HFF-Myc (cell line): ENCODE results near the gene CLASRP.
A peak's percentile ranks its signal among the peaks of the same experiment; 100 is the strongest.

ENCODE experiments used
- DNase-seq: peaks from one replicate; pipeline ENCODE4 v3.0.0-alpha.2; 2011; ENCODE audit warnings: low read depth; ENCODE audit errors: extremely low read depth
- H3K4me3 ChIP-seq: replicated peaks from 2 replicates; pipeline ENCODE4 v1.5.1; 2011; ENCODE audit warnings: low read depth, mild to moderate bottlenecking, control low read depth, low read length
- TF ChIP-seq, protein P1 (sequence below): IDR thresholded peaks from 2 replicates; pipeline ENCODE4 v1.5.1; 2012; ENCODE audit warnings: mild to moderate bottlenecking, low read depth, low read length, control low read depth; ENCODE audit errors: missing control alignments

Gene CLASRP

DNA sequence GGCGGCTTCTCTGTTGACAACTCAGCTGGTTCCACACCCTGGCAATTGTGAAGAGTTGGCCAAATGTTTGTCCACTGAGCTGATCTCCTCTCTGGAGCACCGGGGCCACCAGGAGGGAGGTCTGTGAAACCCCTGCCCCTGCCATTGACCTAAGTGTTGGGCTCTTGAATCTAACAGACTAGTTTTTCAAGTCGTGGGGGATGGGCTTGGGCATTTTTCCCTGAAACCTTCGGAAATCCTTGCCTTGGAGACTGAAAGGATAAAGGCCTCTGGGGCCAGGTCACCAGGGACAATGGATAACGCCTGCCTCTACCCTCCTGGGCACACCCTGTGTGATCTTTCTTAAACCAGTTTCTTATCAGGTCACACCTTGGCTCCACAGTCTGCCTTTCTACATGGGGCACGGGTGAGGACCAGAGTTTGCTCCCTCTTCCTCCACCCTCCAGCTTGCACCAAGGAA is 41.1 kb downstream of the CLASRP start:
- TF ChIP-seq, protein P1, sequence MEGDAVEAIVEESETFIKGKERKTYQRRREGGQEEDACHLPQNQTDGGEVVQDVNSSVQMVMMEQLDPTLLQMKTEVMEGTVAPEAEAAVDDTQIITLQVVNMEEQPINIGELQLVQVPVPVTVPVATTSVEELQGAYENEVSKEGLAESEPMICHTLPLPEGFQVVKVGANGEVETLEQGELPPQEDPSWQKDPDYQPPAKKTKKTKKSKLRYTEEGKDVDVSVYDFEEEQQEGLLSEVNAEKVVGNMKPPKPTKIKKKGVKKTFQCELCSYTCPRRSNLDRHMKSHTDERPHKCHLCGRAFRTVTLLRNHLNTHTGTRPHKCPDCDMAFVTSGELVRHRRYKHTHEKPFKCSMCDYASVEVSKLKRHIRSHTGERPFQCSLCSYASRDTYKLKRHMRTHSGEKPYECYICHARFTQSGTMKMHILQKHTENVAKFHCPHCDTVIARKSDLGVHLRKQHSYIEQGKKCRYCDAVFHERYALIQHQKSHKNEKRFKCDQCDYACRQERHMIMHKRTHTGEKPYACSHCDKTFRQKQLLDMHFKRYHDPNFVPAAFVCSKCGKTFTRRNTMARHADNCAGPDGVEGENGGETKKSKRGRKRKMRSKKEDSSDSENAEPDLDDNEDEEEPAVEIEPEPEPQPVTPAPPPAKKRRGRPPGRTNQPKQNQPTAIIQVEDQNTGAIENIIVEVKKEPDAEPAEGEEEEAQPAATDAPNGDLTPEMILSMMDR, result no peak
- DNase-seq, result no peak
- H3K4me3 ChIP-seq, result peak overlapping the region; percentile 75

DNA sequence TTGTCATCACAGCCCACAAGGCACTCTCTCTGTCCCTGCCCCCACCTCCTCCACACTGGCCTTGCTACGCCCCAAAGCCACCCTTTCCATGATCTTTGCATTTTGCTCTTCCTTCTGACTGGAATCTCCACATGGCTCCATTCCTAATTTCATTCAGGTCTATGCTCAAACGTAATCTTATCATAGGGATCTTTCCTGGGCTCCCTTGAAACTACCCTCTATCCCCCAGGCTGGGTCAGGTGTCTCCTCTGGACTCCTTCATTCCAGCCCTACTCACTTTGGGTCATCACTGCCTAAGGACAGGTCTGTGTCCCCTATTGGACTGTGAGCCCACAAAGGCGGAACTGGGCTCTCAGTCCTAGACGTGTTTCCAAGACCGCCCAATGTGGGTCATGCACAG is 43.3 kb downstream of the CLASRP start:
- no peak for DNase-seq
- H3K4me3 ChIP-seq, result no peak overlapping the region
- TF ChIP-seq, protein P1, result no peak

DNA sequence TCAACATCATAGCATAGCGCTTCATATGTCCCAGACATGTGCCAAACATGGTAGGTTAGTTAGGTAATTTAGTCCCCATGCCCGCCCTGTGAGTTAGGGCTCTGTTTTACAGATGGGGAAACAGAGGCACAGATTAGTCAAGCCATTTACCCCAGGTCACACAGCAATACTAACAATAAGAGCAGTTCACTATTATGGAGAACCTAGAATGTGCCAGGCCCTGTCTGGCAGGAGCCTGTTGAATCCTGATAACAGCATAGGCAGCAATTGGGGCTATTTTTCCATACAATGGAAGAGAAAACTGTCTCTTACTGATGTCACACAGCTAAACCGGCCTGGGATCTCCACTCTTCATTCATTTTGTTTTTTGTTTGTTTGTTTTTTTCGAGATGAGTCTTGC is 47.6 kb downstream of the CLASRP start:
- no peak for DNase-seq
- TF ChIP-seq, protein P1, result no peak
- H3K4me3 ChIP-seq, result no peak overlapping the region

DNA sequence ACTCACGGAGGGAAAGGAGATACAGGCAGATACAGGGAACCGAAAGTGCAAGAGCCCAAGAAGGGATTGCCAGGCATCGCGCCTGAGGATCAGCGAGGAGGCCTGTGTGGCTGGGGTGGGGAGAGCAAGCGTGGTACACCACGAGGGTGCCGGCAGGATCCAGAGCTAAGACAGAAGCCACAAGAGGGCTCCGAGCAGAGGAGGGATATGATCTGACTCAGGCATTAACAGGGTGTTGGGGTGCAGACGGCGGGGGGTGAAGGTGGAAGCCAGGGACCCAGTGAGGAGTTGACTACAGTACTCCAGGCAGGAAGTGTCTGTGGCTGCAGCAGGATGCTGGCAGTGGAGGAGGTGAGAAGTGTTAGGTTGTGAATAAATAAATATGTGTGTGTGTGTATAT is 48.7 kb downstream of the CLASRP start:
- no peak for DNase-seq
- TF ChIP-seq, protein P1, result no peak
- no peak overlapping the region for H3K4me3 ChIP-seq

DNA sequence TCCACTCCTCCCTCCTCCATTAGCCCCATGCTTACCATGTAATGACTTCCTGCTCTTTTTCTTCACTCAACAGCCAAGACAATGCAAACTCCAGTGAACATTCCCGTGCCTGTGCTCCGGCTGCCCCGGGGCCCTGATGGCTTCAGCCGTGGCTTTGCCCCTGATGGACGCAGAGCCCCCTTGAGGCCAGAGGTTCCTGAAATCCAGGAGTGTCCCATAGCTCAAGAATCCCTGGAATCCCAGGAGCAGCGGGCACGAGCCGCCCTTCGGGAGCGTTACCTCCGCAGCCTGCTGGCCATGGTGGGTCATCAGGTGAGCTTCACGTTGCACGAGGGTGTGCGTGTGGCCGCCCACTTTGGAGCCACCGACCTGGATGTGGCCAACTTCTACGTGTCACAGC is 51.2 kb downstream of the CLASRP start:
- no peak for DNase-seq

DNA sequence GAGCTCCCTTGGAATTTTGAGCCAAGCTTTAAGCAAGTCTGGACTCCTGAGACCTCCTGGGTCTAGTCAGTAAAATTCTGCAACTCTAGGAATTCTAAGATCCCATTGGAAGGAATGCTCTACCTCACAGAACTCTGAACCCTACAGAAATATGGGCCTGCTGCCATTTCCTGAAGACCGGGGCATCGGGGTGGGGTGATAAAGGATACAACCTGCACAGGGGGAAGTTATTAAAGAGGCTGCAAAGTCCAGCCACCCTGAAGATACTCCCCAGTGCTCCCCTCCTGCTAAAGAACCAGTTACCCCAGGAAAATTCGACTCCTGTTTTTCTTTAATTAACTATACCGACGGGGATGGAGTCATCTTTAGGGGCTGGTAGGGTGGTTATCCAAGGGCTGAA is 51.8 kb downstream of the CLASRP start:
- DNase-seq, result no peak
- TF ChIP-seq, protein P1, result no peak
- peak overlapping the region; percentile 40; the same call in 1 of the 2 replicates for H3K4me3 ChIP-seq

More for the DNA sequence above, 51.2 kb downstream of the CLASRP start:
- TF ChIP-seq, protein P1, result no peak
- no peak overlapping the region for H3K4me3 ChIP-seq
